22Rv1 (cell line): Measurements from ENCODE around the gene TACC2.

ENCODE experiments used
- H3K27ac ChIP-seq: fragments of 450-650 bp; 2 replicates; pipeline ENCODE4 v1.5.1; 2017
- CTCF ChIP-seq: fragments of 450-650 bp; IDR thresholded peaks from 2 replicates; pipeline ENCODE4 v1.5.1; 2017; ENCODE audit warnings: mild to moderate bottlenecking
- ZFX ChIP-seq: fragments of 450-650 bp; IDR thresholded peaks from 2 replicates; pipeline ENCODE4 v1.6.1; 2017; ENCODE audit warnings: antibody characterized with exemption, borderline replicate concordance

The TACC2 gene

GRCh38 chr10:122047560-122047959 lies 58.6 kb downstream of the TACC2 start:
- H3K27ac ChIP-seq = no peak overlapping the region
- TF ChIP-seq ZFX (no peak), CTCF (no peak)

GRCh38 chr10:122049076-122049475 lies 60.1 kb downstream of the TACC2 start:
- TF ChIP-seq ZFX = no peak
- no peak for TF ChIP-seq CTCF
- H3K27ac ChIP-seq = no peak overlapping the region

GRCh38 chr10:122050311-122050710 lies 61.3 kb downstream of the TACC2 start:
- no peak overlapping the region for H3K27ac ChIP-seq
- no peak for TF ChIP-seq ZFX
- TF ChIP-seq CTCF = no peak

- TF ChIP-seq CTCF (no peak), ZFX (no peak)
- no peak overlapping the region for H3K27ac ChIP-seq
These were observed 61.8 kb downstream of the TACC2 start for GRCh38 chr10:122050811-122051210.

GRCh38 chr10:122051609-122052385 lies 62.8 kb downstream of the TACC2 start:
- no peak overlapping the region for H3K27ac ChIP-seq
- TF ChIP-seq ZFX (no peak), CTCF (peak; percentile 54)

GRCh38 chr10:122052701-122053100 lies 63.7 kb downstream of the TACC2 start:
- TF ChIP-seq ZFX = no peak
- TF ChIP-seq CTCF = no peak
- H3K27ac ChIP-seq = no peak overlapping the region

GRCh38 chr10:122053314-122053713 lies 64.4 kb downstream of the TACC2 start:
- TF ChIP-seq ZFX = no peak
- no peak for TF ChIP-seq CTCF
- no peak overlapping the region for H3K27ac ChIP-seq
